T-helper 1 cell (primary cell): ENCODE measurements around the gene PPP1R12A.

Experiments
- DNase-seq, 5 donors: peaks; one replicate each; pipeline ENCODE4 v3.0.0-alpha.2; 2012 to 2020

Gene PPP1R12A

DNA sequence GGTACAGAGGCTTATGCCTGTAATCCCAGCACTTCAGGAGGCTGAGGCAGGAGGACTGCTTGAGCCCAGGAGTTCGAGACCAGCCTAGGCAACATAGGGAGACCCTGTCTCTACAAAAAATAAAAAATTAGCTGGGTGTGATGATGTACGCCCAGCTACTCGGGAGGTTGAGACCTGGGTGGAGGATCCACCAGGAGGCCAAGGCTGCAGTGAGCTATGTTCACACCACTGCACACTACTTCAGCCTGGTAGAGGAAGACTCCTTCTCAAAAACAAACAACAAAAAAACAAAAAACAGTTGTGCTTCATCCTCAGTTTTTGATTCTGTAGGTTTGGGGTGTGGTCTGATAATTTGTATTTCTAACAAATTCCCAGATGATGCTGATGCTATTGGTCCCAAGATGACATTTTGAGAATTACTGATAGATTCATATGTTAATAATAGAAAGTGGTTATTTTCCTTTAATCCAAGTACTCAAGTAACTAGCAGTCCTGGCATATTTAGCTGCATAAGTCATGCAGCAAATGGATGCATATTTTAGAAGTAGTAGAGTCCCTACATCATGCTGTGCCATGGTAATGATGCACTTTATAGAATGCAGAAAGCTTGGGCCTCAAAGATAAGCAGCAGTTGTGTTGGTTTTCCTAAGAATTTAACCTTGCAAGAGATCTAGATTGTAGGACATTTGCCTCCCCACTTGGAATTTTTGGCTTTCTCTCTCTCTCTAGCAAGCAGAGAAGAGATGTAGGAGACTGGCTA lies 168.0 kb downstream of the PPP1R12A start:
- DNase-seq = no peak

- DNase-seq = no peak
Observed at GRCh38 chr12:79765157-79765556, 169.7 kb downstream of the PPP1R12A start.

DNA sequence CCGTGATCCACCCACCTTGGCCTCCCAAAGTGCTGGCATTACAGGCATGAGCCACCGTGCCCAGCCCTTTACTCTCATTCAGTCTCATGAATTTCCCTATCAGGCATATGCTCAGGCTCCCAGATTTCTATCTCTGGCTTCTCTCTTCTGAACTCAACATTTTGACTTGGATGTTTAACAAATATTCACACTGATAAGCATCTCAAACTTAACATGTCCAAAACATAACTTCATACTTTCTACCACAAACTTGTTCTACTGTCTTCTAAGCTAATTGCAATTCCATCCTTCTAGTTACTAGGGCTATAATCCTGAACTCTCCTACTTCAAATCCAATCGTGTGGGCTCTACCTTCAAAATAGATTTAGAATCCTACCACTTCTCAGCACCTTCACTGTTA lies 170.3 kb downstream of the PPP1R12A start:
- no peak for DNase-seq

DNA sequence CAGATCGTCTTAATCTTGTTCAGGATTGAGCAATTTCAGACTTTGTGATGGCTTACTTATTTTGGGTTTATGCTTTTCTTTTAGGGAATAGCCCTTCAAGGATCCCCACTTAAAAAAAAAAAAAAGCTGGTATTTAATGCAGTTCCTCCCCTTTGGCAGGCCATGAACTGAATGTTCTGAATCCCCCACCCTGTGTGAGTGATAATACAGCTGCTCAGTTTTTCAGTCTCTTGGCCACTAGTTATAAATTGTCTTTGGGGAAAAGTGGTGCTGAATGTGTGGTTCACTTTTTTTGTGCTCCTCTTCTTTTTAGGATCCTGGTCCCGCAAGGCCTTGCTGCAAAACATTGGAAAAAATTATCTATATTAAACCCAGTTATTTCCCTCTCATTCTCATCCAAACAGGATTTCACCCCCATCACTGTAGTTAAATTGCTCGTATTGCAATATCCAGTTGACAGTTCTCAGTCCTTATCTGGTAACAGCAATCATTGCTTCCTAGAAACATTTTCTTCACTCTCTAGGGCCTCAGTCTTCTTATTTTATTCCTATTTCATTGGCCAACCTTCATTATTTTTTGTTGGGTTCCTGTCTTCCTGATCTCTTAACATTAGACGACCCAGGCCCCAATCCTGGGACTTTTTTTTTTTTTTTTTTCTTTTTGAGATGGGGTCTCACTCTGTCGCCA lies 171.0 kb downstream of the PPP1R12A start:
- no peak for DNase-seq

- DNase-seq = no peak
Observed at GRCh38 chr12:79761341-79761740, 173.6 kb downstream of the PPP1R12A start.

DNA sequence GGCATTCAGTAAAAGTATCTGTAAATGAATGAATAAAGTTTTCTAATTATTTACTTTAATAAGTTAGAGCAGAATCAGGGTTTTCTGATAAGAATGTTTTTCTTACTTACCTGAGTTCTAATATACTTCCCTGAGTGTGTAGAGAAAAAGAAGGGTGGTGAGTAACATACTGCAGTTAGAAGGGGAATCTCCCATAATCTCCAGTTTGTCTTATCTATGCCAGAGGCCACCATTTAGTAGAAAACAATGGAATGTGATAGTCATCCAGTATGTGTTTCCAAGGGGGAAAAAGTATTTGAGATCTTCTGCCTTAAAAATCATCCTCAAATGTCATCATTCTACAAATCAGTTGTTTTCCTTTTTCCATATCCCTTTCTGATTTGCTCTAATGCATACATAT lies 187.6 kb downstream of the PPP1R12A start:
- no peak for DNase-seq

GRCh38 chr12:79737875-79738718 lies 196.8 kb downstream of the PPP1R12A start:
- DNase-seq = peak in 2 of 5 donors; percentile 1 to 36

GRCh38 chr12:79732638-79733037 lies 202.3 kb downstream of the PPP1R12A start:
- no peak for DNase-seq

DNA sequence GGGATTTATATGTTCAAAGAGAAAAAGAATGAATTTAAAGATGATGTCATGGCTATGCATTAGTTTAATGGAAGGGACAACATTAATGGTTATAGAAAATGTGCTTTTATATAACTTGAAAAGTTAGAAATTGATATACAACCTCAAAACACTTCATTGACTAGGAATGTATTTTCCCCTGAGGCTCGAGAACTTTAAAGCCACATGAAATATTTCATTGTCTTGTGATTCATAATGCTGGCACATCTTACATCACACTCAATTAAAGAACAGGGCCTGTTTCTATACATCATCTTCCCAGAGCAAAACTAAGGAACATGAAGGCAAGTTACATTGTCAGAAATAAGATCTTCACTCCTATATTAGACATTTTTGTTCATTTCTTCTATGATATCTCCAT lies 208.9 kb downstream of the PPP1R12A start:
- no peak for DNase-seq
